GM19467 (cell line): Measurements from ENCODE around the gene SLC9A9.
"Not testable (repeated sequence)": the region's sequence is repeated elsewhere in the genome, so short reads cannot be mapped to it uniquely, and the experiment has no call there.

Experiments used
- ATAC-seq: cut with Tn5 transposase; IDR thresholded peaks from one replicate; pipeline ENCODE4 v1.9.1; 2021; ENCODE audit warnings: mild to moderate bottlenecking, moderate library complexity; ENCODE audit not compliant: unreplicated experiment

The SLC9A9 gene

DNA sequence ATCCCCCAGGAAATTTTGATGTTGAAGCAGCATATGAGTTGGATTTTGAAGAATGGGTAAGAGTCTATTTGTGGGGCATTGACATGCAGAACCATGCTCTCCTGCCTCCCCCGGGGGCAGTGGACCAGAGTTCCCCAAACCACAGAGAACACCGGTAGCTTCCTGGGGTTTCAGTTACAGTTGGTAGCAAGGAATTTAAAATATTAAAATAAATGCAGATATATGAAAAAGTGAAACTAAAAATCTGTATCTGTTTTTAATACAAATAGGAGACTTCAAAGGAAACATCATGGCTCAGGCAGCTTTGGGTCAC is 37.4 kb downstream of the SLC9A9 start:
- no peak for ATAC-seq

- no peak for ATAC-seq
Observed at GRCh38 chr3:143810166-143810952, 37.9 kb downstream of the SLC9A9 start.

GRCh38 chr3:143809121-143809621 is 39.1 kb downstream of the SLC9A9 start:
- ATAC-seq: no peak

- no peak for ATAC-seq
Observed at GRCh38 chr3:143808030-143808429, 40.2 kb downstream of the SLC9A9 start.

- no peak for ATAC-seq
Observed at GRCh38 chr3:143806038-143806437, 42.2 kb downstream of the SLC9A9 start.

DNA sequence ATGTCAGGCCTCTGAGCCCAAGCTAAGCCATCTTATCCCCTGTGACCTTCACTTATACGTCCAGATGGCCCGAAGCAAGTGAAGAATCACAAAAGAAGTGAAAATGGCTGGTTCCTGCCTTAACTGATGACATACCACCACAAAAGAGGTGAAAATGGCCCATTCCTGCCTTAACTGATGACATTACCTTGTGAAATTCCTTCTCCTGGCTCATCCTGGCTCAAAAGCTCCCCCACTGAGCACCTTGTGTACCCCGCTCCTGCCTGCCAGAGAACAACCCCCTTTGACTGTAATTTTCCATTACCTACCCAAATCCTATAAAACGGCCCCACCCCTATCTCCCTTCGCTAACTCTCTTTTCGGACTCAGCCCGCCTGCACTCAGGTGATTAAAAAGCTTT is 42.8 kb downstream of the SLC9A9 start:
- ATAC-seq: not testable (repeated sequence)

- ATAC-seq: not testable (repeated sequence)
Observed at GRCh38 chr3:143801046-143801445, 47.2 kb downstream of the SLC9A9 start.

DNA sequence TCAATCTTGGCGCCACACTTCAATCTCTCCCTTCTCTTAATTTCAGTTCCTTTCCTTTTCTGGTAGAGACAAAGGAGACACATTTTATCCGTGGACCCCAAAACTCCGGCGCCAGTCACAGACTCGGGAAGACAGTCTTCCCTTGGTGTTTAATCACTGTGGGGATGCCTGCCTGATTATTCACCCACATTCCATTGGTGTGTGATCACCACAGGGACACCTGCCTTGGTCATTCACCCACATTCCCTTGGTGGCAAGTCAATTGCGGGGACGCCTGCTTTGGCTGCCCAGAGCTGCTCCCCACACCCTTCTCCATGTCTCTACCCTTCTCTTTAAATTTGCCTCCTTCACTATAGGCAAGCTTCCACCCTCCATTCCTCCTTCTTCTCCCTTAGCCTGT is 50.1 kb downstream of the SLC9A9 start:
- ATAC-seq: not testable (repeated sequence)

- ATAC-seq: no peak
Observed at GRCh38 chr3:143795874-143796273, 52.4 kb downstream of the SLC9A9 start.

DNA sequence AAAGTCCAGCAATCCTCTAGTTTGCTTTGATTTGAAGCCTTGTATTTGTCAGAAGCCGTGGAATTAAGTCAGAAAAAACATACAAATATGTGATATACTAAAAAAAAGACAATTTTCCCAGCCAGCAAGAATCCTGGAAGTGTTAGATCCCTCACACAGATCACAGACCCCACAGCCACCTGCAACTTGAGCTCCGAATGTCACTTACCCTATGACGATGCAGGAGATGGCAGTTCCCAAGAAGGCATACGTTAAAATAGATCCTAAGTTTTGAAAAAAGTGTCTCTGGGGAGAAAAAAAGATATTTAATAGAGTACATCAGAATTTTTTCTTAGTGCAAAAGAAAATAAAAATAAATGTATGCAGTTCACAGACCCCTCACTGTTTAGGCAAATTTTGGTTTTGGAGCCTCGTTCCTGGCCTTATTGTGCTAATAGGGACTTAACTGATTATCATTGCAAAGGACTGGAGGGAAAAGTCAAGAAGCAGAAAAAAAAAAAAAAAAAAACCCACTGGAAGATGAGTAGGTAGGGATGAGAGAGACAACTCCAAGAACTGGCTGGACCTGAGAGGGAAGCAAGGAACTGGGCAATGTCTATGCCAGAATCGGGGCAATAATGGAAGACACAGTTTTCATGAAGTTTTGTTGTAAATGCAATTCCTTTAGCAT is 53.3 kb downstream of the SLC9A9 start:
- no peak for ATAC-seq

GRCh38 chr3:143793971-143794370 is 54.3 kb downstream of the SLC9A9 start:
- ATAC-seq: no peak

DNA sequence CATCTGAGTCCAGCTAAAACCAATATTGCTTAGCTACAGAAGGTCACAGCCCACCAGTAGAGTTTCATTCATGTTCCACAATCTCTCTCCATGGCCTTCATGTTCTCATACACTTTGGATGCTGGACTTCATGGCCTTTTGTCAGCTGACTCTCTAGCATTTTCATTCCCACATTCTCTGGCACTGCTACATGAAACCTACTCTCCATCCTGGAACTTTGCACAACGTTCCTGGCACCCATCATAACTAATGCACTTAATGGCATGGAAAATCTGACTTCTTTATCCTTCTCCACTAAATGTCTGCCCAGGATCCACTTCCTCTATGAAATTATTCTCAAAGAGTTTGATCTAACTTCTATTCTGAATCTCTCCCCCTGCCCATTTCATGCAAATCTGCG is 56.9 kb downstream of the SLC9A9 start:
- ATAC-seq: no peak

DNA sequence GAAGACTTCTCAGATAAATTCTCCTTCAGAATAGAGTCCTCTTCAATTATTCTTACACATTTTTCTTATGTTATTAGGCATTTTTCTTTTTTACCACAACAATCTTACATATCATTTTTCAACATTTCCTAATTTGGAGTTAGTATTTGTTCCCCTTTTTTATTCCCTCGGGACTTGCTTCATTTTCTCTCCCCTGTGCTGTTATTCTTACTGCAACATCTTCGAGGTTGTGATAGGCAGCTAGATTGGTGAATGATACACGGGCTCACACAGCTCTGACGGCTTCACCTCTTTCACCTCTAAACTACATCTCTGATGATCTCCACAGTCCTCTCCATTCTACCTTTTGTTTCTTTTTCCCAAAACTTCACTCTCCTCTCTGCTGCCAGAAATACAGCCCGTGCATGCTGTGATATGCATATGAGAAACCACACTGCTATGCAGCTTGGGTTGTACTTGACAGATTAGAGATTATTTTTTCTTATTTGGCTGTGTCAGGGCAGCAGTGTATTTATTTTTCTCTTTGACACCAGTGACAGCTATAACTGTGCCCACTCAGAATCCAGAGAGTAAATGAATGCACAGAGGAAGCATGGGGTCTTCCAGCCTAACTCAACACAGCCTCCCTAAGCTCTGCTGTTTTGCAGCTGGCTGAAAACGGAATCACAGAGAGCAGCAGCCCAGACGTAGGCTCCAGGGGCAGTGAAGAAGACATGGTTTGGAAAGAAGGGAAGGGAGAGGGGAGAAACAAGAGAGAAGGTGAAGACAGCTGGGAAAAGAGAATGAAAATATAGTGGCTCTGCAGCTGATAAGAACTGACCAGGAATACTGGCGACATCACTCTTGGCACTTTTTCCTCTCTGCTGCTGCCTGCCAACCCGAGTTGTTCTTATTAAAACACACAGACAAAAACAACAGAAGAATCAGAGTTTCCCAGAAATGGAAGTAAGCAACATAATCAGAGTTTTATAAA is 61.8 kb downstream of the SLC9A9 start:
- no peak for ATAC-seq

- no peak for ATAC-seq
Observed at GRCh38 chr3:143784446-143784845, 63.8 kb downstream of the SLC9A9 start.

GRCh38 chr3:143783851-143784370 is 64.4 kb downstream of the SLC9A9 start:
- no peak for ATAC-seq

- no peak for ATAC-seq
Observed at GRCh38 chr3:143775459-143775858, 72.8 kb downstream of the SLC9A9 start.

DNA sequence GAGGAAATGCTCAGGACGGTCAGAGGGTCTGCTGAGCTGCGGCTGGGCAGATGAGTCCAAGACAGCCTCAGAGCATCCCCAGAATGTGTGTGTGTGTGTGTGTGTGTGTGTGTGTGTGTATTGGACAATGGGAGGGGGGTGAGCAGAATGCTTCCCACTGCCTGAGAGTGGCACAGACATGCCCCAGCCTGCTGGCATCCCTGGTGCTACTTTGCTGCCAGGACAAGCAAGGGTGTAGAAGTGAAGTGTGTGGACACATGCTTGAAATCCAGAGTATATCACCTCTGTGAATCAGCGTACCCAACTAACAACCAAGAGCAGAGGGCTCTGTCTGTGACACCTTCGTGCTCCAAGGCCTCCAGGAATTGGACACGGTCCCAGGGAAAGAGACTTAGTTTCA is 76.3 kb downstream of the SLC9A9 start:
- ATAC-seq: no peak

- no peak for ATAC-seq
Observed at GRCh38 chr3:143771258-143771657, 77.0 kb downstream of the SLC9A9 start.

DNA sequence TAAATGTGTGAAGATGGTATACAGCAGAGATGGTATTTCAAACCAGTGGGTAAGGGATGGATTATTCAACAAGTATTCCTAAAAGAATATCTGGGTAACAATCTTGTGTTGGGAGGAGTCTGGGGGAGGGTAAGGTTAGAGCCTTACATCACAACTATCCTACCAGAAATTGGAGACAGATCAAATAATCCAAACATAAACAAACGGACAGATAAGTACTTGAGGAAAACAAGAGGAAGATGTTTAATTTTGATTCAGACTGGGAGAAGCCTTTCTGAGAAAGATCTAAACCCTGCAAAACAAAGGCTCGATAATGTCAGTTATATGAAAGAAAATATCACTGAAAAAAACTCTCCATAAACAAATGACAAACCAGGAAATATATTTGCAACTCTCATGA is 77.9 kb downstream of the SLC9A9 start:
- no peak for ATAC-seq

GRCh38 chr3:143769616-143770015 is 78.7 kb downstream of the SLC9A9 start:
- no peak for ATAC-seq

GRCh38 chr3:143764840-143765239 is 83.4 kb downstream of the SLC9A9 start:
- no peak for ATAC-seq
